Stimulated activated naive CD8-positive, alpha-beta T cell treated with anti-CD3 and anti-CD28 coated beads, Interleukin-15, Interleukin-2, amounts not matched to agents 100 U/mL and 50 U/mL, for 24 hours (primary cell): ENCODE results near the gene CD274.

Experiments
- ATAC-seq: fragments of 150-1000 bp; cut with Tn5 transposase; one replicate; pipeline ENCODE4 v1.10.0; 2021
- DNase-seq: peaks from one replicate; pipeline ENCODE4 v3.0.0; 2021

CD274 gene

GRCh38 chr9:5500441-5501235, 50.3 kb downstream of the CD274 start:
- DNase-seq (no peak), ATAC-seq (no peak)

GRCh38 chr9:5502553-5502952, 52.2 kb downstream of the CD274 start:
- no peak for DNase-seq
- ATAC-seq: no peak

- ATAC-seq (no peak), DNase-seq (no peak)
Observed at GRCh38 chr9:5509573-5509972, 59.2 kb downstream of the CD274 start.

- ATAC-seq (peak; percentile 78), DNase-seq (peak; percentile 53)
Observed at GRCh38 chr9:5510360-5510931, 60.1 kb downstream of the CD274 start, which contains the start of gene PDCD1LG2. Gene PDCD1LG2, plus strand, starts transcription at chr9:5510531. Its CDS starts 12,016 bp downstream, at chr9:5522547.

- DNase-seq (no peak), ATAC-seq (no peak)
Observed at GRCh38 chr9:5510989-5511388, 60.6 kb downstream of the CD274 start.

GRCh38 chr9:5511476-5511875, 61.1 kb downstream of the CD274 start:
- DNase-seq (no peak), ATAC-seq (no peak)

GRCh38 chr9:5511935-5512580, 61.7 kb downstream of the CD274 start:
- ATAC-seq (no peak), DNase-seq (no peak)

GRCh38 chr9:5512658-5513452, 62.5 kb downstream of the CD274 start:
- no peak for ATAC-seq
- no peak for DNase-seq

- ATAC-seq (no peak), DNase-seq (no peak)
Observed at GRCh38 chr9:5513966-5514616, 63.7 kb downstream of the CD274 start.

- DNase-seq: no peak
- no peak for ATAC-seq
Observed at GRCh38 chr9:5514617-5515260, 64.4 kb downstream of the CD274 start.

- ATAC-seq (no peak), DNase-seq (no peak)
Observed at GRCh38 chr9:5515261-5515650, 64.9 kb downstream of the CD274 start.

GRCh38 chr9:5516453-5517220, 66.3 kb downstream of the CD274 start:
- DNase-seq: no peak

GRCh38 chr9:5518171-5518936, 68.0 kb downstream of the CD274 start:
- DNase-seq (no peak), ATAC-seq (peak; percentile 64)

More at GRCh38 chr9:5516453-5517220, 66.3 kb downstream of the CD274 start:
- ATAC-seq: no peak

- ATAC-seq (peak; percentile 94), DNase-seq (peak; percentile 77)
Observed at GRCh38 chr9:5518937-5519319, 68.6 kb downstream of the CD274 start.
